IPS DF 6.9 (cell line): Measurements from ENCODE around the gene PFKL.

ENCODE experiments used
- DNase-seq: peaks from one replicate; pipeline ENCODE4 v3.0.0-alpha.2; 2013; ENCODE audit warnings: low read depth, low spot score
- H3K27ac ChIP-seq: one replicate; pipeline ENCODE4 v1.5.1; 2013; ENCODE audit warnings: low read length, control low read depth
- H3K27me3 ChIP-seq: 2 replicates; pipeline ENCODE4 v1.6.1; 2013; ENCODE audit warnings: mild to moderate bottlenecking, low read length; ENCODE audit not compliant: control insufficient read depth, insufficient read depth
- H3K36me3 ChIP-seq: 2 replicates; pipeline ENCODE4 v1.6.1; 2013; ENCODE audit warnings: low read length; ENCODE audit not compliant: control insufficient read depth, insufficient read depth
- H3K4me1 ChIP-seq: 2 replicates; pipeline ENCODE4 v1.6.1; 2013; ENCODE audit warnings: low read length; ENCODE audit not compliant: control insufficient read depth, insufficient read depth
- H3K4me3 ChIP-seq: 2 replicates; pipeline ENCODE4 v1.5.1; 2013; ENCODE audit warnings: mild to moderate bottlenecking, low read length
- H3K9me3 ChIP-seq: 2 replicates; pipeline ENCODE4 v1.6.1; 2013; ENCODE audit warnings: low read length, inconsistent platforms; ENCODE audit not compliant: control insufficient read depth, insufficient read depth
- WGBS: extraction: QIAGEN DNeasy Blood & Tissue Kit; methylation state at CpG from one replicate; pipeline ENCODE4 v1.1.7; 2013; ENCODE audit warnings: mixed read lengths, missing lambda C conversion rate; ENCODE audit not compliant: insufficient read length, insufficient coverage; 5-methylcytosine and 5-hydroxymethylcytosine counted together

Gene PFKL

GRCh38 chr21:44288251-44289110, 11.4 kb upstream of the PFKL start:
- DNase-seq = no peak
- Histone ChIP-seq H3K4me3 (no peak overlapping the region), H3K27ac (no peak overlapping the region), H3K9me3 (no peaks in the 10 kb centered on the region), H3K27me3 (no peaks in the 10 kb centered on the region), H3K36me3 (no peaks in the 10 kb centered on the region), H3K4me1 (peaks cover 5% of the 10 kb centered on the region)
- WGBS = no CpG with 5 or more reads among the region's 23 CpGs

- no peak for DNase-seq
- Histone ChIP-seq H3K4me3 (no peak overlapping the region), H3K9me3 (no peaks in the 10 kb centered on the region), H3K27ac (no peak overlapping the region), H3K36me3 (no peaks in the 10 kb centered on the region), H3K4me1 (no peaks in the 10 kb centered on the region; the same call in none of the 2 replicates), H3K27me3 (no peaks in the 10 kb centered on the region)
- WGBS = no CpG with 5 or more reads among the region's 24 CpGs
Observed at GRCh38 chr21:44289381-44290010, 10.4 kb upstream of the PFKL start.

- H3K9me3 ChIP-seq = no peaks in the 10 kb centered on the region
- no peak overlapping the region for H3K4me3 ChIP-seq
- no peaks in the 10 kb centered on the region for H3K36me3 ChIP-seq
- no CpG with 5 or more reads among the region's 16 CpGs for WGBS
- no peaks in the 10 kb centered on the region for H3K27me3 ChIP-seq
- no peak overlapping the region for H3K27ac ChIP-seq
- no peaks in the 10 kb centered on the region; the same call in 1 of the 2 replicates for H3K4me1 ChIP-seq
- DNase-seq = no peak
Observed at GRCh38 chr21:44290327-44291077, 9.4 kb upstream of the PFKL start.

- H3K4me1 ChIP-seq = no peaks in the 10 kb centered on the region; the same call in 1 of the 2 replicates
Observed at GRCh38 chr21:44291078-44291935, 8.5 kb upstream of the PFKL start.

GRCh38 chr21:44291936-44292811, 7.7 kb upstream of the PFKL start:
- no peaks in the 10 kb centered on the region for H3K27me3 ChIP-seq
- H3K9me3 ChIP-seq = no peaks in the 10 kb centered on the region
- no peak for DNase-seq
- no peak overlapping the region for H3K27ac ChIP-seq
- no peak overlapping the region for H3K4me3 ChIP-seq
- no CpG with 5 or more reads among the region's 25 CpGs for WGBS
- H3K4me1 ChIP-seq = no peaks in the 10 kb centered on the region
- no peaks in the 10 kb centered on the region for H3K36me3 ChIP-seq

More at GRCh38 chr21:44291078-44291935, 8.5 kb upstream of the PFKL start:
- H3K27me3 ChIP-seq = no peaks in the 10 kb centered on the region
- no peaks in the 10 kb centered on the region for H3K36me3 ChIP-seq
- H3K27ac ChIP-seq = no peak overlapping the region
- no peak for DNase-seq
- H3K4me3 ChIP-seq = no peak overlapping the region
- no peaks in the 10 kb centered on the region for H3K9me3 ChIP-seq
- WGBS = no CpG with 5 or more reads among the region's 33 CpGs

GRCh38 chr21:44292812-44293195, 7.0 kb upstream of the PFKL start:
- no peaks in the 10 kb centered on the region for H3K36me3 ChIP-seq
- no peak overlapping the region for H3K27ac ChIP-seq
- no peaks in the 10 kb centered on the region for H3K9me3 ChIP-seq
- DNase-seq = no peak
- H3K4me3 ChIP-seq = no peak overlapping the region
- H3K27me3 ChIP-seq = no peaks in the 10 kb centered on the region
- no peaks in the 10 kb centered on the region for H3K4me1 ChIP-seq
- no CpG with 5 or more reads among the region's 15 CpGs for WGBS

GRCh38 chr21:44293551-44294231, 6.2 kb upstream of the PFKL start:
- H3K36me3 ChIP-seq = no peaks in the 10 kb centered on the region
- H3K27ac ChIP-seq = no peak overlapping the region
- no peaks in the 10 kb centered on the region for H3K4me1 ChIP-seq
- H3K9me3 ChIP-seq = no peaks in the 10 kb centered on the region
- H3K4me3 ChIP-seq = no peak overlapping the region
- no peaks in the 10 kb centered on the region for H3K27me3 ChIP-seq
- no CpG with 5 or more reads among the region's 33 CpGs for WGBS
- no peak for DNase-seq

GRCh38 chr21:44294391-44295162, 5.3 kb upstream of the PFKL start:
- H3K4me1 ChIP-seq = no peaks in the 10 kb centered on the region
- H3K4me3 ChIP-seq = no peak overlapping the region
- no peak for DNase-seq
- WGBS = no CpG with 5 or more reads among the region's 26 CpGs
- H3K36me3 ChIP-seq = no peaks in the 10 kb centered on the region
- H3K9me3 ChIP-seq = no peaks in the 10 kb centered on the region
- no peak overlapping the region for H3K27ac ChIP-seq
- no peaks in the 10 kb centered on the region for H3K27me3 ChIP-seq
